DOHH2 (cell line): ENCODE results near the gene AK9.

Source experiments
- EZH2phosphoT487 ChIP-seq: fragments of 200-600 bp; sonication (generic); IDR thresholded peaks from 2 replicates; pipeline ENCODE4 v1.6.1; 2017; ENCODE audit warnings: borderline replicate concordance, mild to moderate bottlenecking, antibody characterized with exemption, low read length, moderate library complexity, mixed read lengths
- TF ChIP-seq, protein P1 (sequence below): fragments of 200-600 bp; sonication (generic); IDR thresholded peaks from one replicate; pipeline ENCODE4 v1.5.1; 2014; ENCODE audit warnings: antibody characterized with exemption, mild to moderate bottlenecking, low read depth, low read length; ENCODE audit not compliant: poor library complexity, severe bottlenecking

DNA sequence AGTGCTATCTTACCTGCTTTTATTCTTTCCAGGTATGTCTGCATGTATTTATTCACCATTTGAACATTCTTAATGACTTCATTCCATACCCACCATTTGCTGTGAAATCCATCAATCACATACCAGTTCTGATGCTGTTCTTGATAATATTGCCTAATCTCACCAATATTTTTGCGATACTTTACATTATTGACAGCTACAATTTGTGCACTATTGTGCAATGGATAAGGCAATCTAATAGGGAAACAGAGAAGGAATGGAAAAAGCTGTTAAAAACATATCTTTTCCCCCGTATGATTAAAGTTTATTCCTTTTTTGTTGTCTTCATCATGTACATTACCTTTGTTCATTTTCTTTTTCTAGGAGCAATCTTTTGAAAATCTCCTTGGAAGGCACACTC lies 184.7 kb downstream of the AK9 start:
- TF ChIP-seq, protein P1, sequence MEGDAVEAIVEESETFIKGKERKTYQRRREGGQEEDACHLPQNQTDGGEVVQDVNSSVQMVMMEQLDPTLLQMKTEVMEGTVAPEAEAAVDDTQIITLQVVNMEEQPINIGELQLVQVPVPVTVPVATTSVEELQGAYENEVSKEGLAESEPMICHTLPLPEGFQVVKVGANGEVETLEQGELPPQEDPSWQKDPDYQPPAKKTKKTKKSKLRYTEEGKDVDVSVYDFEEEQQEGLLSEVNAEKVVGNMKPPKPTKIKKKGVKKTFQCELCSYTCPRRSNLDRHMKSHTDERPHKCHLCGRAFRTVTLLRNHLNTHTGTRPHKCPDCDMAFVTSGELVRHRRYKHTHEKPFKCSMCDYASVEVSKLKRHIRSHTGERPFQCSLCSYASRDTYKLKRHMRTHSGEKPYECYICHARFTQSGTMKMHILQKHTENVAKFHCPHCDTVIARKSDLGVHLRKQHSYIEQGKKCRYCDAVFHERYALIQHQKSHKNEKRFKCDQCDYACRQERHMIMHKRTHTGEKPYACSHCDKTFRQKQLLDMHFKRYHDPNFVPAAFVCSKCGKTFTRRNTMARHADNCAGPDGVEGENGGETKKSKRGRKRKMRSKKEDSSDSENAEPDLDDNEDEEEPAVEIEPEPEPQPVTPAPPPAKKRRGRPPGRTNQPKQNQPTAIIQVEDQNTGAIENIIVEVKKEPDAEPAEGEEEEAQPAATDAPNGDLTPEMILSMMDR = no peak
- no peak for TF ChIP-seq EZH2phosphoT487
